HG02970 (cell line): Measurements from ENCODE around the gene TGFBR3L.

Experiments used
- ATAC-seq: cut with Tn5 transposase; IDR thresholded peaks from one replicate; pipeline ENCODE4 v1.9.1; 2021; ENCODE audit warnings: mild to moderate bottlenecking, moderate library complexity, moderate number of reproducible peaks; ENCODE audit not compliant: unreplicated experiment, low FRiP score

Gene TGFBR3L

DNA sequence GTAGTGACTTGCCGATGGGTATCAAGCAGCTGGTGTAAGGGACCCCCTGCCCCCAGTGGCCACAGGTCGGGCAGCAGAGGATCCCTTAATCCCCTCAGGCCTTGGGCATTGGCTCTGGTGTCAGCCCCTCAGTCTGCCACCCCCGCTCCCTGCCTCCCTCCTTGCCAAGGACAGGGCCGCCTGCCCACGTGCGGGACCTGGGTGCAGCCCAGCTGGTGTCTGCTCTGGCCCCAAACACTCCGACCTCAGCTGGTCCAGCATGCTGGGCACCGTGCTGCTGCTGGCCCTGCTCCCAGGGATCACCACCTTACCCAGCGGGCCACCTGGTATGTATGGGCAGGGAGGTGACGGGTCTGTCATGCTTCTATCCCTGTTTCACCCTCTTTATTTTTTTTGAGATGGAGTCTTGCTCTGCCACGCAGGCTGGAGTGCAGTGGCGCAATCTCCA lies at the start of gene TGFBR3L:
Gene TGFBR3L (plus strand): TSS at position 233 of the 448 bp plus-strand sequence.
- no peak for ATAC-seq

DNA sequence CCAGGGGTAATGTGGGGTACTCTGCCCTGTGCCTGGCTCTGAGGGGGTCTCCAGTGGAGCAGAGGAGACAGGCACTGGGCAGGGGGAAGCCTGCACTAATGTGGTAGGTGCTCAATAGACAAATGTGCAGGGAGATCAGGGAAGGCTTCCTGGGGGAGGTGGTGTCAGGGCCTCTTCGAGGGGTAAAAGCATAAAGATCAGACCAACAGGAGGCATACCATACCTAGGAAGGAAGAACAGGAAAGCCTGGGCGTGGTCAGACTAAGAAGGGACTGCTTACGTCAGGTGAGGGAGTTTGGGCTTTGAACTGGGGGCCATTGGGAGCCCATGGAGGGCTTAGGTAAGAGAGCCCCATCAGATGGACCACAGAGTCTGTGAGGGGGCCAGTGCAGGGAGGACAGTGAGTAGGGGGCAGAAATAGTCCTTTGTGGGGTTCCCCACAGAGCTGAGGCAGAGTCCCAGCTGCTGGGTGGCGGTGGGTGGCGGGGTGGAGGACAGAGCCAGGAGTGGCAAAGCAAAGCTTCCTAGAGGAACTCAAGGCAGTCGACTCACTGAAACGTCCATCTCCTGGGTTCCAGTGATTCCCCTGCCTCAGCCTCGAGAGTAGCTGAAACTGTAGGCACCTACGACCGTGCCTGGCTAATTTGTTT lies 49.2 kb upstream of the TGFBR3L start:
- no peak for ATAC-seq

DNA sequence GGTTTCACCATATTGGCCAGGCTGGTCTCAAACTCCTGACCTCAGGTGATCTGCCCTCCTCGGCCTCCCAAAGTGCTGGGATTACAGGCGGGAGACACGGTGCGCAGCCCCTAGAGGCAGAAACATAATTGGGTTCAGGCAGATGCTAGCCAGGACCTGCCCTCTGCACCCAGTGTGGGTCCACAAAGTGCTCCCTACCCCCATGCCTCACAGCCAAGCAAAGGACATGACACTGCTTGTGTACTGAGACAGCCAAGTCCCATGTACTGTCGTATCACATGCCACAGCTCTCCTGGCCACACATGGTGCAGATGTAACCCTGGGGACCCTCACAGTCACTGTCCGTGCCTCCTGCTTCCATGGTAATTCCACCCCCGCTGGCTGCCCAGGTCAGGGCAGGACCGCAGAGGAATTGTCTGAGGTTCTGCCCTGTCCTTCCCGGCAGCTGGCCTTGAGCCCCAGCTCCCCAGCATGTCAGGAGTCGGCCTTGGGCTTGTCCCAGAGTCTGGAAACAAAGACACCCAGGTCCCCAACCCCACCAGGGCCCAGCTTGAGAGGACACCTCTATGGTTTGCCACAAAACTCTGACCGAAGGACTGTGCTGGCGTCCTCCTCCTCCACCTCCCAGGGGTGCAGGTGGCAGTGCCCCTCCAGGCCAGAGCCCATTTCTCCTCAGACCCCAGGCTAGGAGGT lies 48.1 kb upstream of the TGFBR3L start:
- no peak for ATAC-seq

DNA sequence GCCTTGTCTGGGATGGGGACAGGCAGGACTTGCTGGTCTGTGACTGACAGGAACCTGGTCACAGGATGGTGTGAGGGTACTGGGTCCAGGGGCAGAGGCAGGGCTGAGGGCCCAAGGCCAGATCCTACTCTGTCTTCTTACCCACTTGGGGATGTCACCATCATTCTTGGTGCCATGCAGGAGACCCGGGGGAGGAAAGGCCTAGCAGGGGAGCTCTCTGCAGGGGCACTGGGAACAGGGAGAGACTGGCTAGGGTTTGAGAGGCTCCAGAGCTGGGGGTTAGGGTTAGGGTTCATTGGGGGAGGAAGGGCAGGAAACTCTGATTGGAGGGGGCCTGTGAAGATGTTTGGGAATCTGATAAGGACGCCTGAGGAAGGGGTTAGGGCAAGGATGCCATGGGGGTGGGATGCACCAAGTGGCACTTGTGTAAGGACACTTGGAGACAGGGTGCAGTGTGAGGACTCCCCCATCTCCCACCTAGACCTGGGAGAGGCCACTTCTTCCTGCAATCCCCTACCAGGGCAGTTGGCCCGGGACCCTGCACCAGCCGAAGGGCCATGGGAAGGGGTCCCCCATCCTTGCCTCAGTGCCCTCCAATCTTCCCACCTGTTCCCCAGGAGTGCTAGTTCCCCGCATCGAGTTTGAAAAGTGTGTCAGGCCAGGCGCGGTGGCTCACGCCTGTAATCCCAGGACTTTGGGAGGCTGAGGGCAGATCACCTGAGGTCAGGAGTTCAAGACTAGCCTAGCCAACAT lies 47.4 kb upstream of the TGFBR3L start:
- no peak for ATAC-seq

DNA sequence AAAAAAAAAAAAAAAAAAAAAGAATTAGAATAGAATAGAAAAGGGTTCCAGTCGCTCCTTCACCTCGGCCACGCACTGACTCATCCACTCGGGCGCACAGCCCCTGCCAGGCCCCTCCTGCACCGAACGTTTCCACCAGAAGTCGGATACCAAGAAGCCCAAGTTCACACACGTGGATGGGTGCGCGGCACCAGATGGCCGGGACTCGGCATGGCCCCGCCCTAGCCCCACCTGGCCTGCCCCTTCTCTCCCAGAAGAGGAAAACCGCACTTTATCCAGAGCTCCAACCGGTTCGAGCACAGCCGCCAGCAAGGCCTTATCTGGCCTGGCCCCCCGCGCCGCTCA lies 46.3 kb upstream of the TGFBR3L start:
- ATAC-seq, result no peak

DNA sequence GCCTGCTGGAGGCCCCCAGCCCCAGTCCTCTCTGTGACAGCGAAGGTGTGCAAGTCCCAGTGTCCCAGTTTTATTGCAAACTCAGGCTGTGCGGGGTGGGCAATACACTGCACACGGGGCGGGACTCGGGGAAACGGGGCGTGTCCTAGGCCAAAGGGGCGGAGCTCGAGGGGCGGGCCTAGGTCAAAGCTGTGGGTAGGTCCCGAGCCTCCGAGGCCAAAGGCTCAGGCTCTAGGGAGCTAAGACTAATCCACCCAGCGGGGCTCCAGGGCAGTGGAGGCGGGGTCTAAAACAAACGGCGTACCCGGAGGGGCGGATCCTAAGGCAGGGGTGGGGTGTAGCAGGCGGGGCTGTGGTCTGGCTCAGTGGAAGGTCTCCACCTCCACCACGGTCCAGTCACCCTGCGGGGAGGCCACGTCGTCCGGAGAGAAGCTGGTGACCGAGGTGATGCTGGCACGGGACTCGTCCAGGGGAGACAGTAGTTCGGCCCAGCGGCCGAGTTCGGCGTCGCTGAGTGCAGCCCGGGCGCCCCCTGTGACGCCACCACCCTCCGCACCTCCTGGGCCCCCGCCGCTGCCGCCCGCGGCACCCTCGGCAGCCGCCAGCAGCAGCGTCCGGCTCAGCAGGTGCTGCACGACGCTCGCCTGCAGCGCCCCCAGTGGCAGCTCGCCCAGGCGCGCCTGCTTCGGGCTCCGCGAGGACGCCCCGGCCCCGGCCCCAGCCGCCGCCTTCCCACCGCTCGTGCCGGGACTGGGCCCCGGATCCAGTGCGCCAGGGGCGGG lies 45.8 kb upstream of the TGFBR3L start:
- ATAC-seq, result peak; percentile 59

DNA sequence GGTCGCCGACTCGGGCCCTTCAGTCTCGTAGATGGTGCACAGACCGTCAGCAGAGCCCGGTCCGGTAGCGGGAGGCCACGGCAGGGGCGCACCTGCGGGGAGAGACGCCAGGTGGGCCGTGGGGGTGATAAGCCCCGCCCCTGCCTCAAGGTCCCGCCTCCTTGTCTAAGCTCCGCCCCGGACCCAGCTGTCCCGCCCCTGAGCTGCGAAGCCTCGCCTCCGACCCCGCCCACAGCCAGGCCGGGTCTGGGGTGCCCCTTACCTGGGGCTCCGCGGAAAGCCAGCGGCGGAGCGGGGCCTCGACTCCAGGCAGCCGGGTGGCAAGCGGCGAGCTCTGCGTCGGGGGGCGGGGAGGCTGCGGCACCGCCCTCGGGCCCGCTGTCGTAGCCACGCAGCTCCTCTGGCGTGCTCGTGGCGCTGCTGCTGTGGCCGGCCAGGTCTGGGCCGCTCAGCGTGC lies 45.1 kb upstream of the TGFBR3L start:
- ATAC-seq, result peak; percentile 42

DNA sequence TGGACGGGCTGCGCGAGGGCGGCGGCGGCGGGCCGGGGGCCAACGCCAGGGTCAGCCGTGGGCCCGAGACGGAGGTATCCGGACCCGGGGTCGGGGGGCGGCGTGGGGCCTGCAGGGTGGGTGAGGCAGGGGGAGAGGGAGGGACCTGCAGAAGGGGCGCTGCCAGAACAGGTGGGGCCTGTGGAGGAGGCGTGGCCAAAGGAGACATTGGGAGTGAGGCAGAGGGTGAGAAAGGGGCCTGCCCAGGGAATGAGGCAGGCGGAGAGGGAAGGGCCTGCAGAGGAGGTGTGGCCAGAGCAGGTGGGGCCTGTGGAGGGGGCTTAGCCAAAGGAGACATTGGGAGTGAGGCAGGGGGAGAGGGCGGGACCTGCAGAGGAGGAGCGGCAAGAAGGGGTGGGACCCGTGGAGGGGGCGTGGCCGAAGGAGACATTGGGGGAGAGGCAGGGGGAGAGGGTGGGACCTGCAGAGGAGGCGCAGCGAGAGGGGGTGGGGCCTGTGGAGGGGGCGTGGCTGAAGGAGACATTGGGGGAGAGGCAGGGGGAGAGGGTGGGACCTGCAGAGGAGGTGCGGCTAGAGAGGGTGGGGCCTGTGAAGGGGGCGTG lies 44.6 kb upstream of the TGFBR3L start:
- no peak for ATAC-seq

DNA sequence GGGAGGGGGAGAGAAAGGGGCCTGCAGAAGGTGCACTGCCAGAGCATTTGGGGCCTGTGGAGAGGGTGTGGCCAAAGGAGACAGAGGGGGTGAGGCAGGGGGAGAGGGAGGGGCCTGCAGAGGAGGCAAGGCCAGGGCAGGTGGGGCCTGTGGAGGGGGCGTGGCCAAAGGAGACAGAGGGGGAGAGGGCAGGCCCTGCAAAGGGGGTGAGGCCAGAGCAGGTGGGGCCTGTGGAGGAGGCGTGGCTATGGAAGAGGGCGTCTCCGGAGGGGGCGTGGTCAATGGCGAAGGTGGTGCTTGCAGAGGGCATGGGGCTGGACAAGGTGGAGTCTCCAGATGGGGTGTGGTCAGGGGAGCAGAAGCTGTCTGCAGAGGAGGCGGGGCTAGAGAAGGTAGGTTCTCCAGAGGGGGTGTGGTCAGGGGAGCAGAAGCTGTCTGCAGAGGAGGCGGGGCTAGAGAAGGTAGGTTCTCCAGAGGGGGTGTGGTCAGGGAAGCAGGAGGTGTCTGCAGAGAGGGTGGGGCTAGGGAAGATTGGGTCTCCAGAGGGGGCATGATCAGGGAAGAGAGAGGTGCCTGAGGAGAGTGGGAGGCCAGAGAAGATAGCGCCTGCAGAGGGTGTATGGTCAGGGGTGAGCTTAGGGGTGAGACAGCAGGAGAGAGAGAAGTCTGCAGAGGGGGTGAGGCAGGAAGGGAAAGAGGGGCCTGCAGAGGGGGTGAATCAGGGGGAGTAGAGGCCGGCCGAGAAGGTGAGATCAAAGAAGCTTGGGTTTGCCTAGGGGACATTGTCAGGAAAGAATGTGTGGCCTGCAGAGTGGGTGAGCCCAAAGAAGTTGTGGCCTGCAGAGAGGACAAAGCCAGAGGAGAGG lies 43.8 kb upstream of the TGFBR3L start:
- no peak for ATAC-seq

DNA sequence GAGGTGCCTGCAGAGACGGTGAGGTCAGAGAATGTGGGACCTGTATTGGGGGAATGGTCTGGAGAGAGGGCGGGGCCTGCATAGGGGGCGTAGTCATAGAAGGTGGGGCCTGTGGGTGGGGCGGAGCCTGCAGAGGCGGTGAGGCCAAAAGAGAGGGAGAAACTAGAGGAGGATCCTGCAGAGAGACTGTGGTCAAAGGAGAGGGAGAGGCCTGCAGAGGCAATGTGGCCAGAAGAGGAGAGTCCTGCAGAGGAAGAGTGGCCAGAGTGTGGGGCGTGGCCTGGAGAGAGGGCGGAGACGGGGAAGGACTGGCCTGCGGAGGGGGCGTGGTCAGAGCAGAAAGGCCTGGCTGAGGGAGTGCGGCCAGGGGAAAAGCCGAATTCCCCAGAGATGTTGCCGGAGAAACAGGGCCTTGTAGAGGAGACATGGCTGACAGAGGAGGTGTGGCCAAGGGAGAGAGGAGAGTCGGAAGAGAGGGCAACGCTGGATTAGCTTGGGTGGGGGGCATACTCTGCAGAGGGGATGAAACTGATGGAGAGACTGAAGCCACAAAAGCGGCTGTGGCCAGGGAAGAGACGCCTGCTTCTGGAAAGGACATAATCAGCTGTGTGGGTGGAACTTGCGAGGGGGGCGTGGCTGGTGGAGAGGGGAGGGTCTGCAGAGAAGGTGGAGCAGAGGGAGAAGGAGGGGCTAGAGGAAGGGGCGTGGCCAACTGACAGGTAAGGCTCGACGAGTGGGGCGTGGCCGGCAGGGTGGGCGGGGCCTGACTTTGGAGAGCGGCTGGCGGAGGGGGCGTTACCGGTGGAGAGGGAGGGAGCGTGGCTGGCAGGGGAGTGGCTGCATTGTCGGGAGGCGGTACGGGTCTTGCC lies 43.0 kb upstream of the TGFBR3L start:
- no peak for ATAC-seq

DNA sequence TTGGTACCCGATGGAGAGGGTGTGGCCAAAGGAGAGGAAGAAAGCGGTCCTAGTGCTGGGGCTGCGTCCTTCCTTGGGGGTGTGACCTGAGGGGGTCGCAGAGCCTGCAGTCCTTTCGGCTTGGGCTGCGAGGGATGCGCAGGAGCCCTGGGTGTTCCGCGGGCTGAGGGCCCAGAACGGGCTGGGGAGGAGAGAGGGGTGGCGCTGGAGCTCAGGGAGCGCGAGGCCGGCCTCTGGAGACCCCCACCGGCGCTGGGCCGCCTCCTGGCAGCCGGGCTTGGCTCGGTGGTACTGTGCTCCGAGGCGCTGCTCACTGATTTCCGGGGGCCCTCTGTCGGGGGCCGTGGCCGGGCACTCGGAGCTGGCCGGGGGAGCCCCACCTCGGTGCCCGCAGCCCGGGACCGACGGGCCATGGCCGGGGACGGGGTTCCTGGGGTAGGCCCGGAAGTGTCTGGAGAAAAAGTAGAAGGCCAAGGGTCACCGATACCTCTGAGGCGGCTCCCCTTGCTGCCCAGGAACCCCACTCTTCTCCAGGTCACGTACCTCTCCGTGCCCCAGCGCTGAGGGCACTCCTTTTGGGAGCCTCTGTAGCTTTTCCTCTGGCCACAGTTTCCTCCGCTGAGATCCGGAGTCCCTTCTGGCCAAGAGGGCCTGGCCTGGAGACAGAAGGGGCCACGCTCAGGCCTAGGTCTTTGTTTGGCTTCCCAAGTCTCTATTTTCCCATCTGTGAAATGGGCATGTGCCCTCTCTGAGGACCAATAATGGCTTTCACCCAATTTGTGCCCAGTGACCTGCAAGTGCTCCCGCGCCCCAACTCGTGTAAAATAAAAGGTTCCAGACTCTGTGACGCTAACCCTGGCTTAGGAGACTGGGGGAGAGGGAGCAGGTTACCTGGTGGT lies 42.1 kb upstream of the TGFBR3L start:
- no peak for ATAC-seq

DNA sequence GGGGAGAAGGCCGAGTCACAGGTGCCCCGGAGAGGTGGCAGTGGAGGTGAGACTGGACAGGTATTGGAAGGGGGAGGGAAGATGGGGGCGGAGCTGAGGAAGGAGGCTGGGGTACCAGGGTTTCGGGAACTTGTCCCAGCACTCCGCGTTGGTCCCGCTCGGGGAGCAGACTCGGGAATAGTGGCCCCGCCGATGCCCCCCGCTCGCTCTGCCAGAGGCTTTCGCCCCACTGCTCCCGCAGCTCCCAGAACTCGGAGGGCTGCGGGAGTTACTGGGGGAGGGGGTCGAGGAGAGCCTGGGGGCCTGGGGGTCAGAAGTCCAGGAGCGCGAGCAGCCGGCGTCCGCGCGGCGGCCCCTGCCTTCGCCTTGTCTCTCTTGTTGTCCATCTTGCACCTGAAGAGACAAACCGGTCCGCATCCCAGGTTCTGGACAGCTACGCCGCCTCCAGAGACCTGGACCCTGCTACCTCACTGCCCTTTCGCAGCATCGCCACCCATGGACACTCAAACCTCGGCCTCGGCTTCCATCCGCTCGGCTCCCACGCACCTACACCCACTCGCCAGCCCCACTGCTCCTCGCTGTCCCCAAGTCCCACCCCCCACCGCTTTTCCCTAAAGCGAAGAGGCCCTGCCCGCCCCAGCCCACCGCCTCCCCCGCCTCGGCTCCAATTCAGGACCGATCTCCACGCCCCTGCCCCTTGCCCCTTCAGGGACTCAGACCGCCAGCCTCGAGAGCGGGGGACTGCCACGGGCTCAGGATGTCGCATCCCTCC lies 41.1 kb upstream of the TGFBR3L start:
- no peak for ATAC-seq

DNA sequence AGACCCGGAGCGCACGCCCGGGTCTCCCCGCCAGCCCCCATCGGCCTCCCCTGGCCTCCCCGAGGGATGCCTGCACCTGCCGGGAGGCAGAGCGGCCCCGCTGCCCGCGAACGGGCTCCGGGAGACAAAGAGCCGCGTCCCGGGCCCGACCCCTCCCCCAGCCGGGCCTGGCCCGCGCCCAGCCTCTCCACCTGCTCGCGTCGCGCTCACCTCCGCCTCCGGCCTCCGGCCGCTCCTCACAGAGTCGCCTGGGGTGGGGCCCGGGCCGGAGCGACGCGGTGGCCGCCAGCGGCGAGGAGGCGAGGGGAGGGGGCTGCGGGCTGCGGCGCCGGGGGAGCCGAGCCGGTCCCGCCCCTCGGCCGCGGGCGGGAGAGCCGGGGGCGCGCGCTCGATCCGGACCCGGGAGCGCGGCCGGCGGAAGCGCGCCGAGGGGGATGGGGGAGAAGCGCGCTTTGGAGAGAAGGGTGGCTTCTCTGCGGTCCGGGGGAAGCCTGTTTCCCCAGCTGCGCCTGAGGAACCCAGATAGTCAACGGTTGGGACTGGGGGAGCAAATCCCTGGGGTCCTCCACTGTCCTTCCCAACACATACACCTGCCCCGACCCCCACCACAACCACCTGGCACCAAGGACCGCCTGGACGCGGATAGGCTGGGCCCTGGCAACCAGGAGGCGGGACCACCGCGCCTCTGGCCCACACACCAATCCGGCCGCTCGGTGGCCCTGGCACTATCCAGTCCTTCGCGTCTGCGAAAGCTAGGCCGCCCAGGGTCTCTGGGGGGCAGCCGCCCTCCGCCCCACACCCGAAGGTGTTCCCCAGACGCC lies 40.3 kb upstream of the TGFBR3L start, which contains the start of gene PRR36:
Gene PRR36 (minus strand): TSS at position 315 of the 821 bp plus-strand sequence. CDS start 701 bp downstream, outside the sequence.
- ATAC-seq, result no peak

DNA sequence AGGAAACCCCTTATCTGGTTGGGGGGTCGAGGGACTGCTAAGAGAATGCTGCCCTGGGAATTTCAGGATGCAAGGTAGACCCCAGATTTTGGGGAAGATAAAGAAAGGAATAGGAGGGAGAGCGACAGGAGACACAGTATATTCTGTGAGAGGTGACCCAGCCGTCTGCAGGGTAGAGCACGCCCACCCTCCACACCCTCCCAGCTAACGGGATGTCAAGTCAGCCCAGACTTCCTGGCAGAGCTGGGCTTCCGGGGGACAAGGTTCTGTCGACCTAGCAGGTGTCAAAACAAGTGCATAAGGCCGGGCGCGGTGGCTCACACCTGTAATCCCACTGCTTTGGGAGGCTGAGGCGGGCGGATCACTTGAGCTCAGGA lies 39.7 kb upstream of the TGFBR3L start:
- ATAC-seq, result no peak

DNA sequence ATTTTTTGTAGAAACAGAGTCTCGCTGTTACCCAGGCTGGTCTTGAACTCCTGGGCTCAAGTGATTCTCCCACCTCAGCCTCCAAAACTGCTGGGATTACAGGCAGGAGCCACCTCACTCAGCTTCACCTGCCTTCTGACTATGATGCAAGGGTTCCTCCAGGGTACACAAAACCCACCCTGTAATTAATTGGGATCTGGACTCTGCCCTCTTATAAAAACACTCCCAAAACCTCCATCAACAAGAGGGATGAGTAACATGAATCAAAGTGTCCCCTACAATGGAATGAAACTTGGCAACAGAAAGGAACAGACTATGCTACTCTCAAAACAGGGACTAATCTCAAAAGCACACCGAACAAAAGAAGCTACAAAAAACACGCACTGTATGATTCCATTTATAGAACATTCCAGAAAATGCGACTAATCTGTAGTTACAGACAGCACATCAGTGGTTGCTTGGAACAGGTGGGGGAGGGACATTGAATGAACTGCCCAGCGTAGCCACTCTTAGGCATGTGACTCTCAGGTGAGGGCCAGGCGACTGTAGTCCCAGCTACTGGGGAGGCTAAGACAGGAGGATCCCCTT lies 37.3 kb upstream of the TGFBR3L start:
- ATAC-seq, result no peak
